ENCODE measurements around the gene WDR82.

DNA sequence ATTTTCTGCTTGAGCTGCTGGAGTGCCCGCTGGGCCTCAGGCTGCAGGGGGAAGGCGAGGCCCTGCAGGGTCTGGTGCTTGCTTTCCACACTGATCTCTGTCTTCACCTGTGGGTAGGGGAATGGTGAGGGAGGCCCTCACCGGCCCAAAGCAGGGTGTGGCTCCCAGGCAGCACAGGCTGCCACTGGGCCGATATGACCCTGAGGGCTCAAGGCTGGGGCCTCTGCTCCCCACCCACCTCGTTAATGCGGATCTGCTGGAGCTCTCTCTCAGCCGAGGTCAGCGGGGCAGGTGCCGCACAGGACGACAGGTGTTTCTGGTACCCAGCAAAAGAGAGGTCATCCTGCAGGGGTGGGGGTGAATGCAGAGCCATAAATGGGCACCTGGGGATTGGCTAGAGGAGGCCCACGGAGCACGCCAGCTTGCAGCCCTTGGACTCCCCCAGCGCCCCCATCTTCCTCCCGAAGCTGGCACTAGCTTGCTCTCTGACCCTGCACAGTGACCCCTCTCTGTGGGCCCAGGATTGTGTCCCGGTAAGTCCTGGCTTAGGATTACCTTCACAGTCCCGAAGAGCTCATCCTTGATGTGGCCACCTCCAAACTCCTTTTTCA is 47.5 kb downstream of the WDR82 start:
- TF ChIP-seq EP300 (IDR thresholded peaks at IDR 0.05) (no peak), POLR2A (IDR thresholded peaks at IDR 0.05) (no peak)
